ENCODE data around the gene PRKCE.
"Not testable (repeated sequence)": the region's sequence is repeated elsewhere in the genome, so short reads cannot be mapped to it uniquely, and the experiment has no call there.

Gene PRKCE

GRCh38 chr2:45700407-45701013, 49.0 kb downstream of the PRKCE start:
- no peak for DNase-seq

GRCh38 chr2:45705233-45705632, 53.8 kb downstream of the PRKCE start:
- no peak for DNase-seq

- no peak for DNase-seq
These were observed 54.6 kb downstream of the PRKCE start for GRCh38 chr2:45706033-45706432.

GRCh38 chr2:45707006-45707405, 55.5 kb downstream of the PRKCE start:
- no peak for DNase-seq

DNA sequence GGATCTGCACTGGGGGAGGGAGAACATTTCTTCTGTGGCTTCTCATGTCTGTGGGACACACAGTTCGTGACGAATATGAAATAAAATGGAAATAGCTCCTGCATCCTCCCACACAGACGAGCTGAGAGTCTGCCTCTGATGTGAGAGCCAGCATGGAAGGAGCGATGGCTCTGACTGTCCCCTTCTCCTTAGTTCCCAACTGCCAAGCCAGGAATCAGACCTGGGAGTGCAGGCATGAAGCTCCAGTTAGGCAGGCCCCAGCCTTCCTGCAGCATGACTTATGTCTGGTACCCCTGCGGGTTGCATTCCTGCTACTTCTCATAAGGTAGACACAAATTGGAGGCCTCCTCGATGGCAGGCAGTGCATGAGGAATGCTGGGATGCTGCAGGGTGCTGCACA, 56.2 kb downstream of the PRKCE start:
- DNase-seq: no peak

- no peak for DNase-seq
These were observed 57.0 kb downstream of the PRKCE start for GRCh38 chr2:45708501-45708900.

DNA sequence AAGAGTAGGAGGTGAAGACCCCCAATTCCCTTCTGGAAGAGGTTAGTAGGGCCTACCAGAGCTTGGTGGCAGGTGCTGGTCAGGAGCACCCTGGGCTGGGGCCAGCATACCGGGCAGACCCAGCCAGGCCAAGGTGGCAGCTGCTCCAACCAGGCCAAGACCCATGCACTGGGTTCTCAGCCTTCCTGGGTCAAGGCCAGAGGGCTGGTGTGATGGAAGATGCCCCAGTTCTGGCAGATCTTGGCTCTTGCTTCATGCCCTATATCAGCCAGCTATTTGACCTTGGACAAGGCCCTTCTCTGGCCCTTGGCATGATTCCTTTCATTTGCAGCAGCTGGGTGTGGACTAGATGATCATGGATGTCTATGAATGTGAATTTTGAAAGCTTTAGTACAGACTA, 57.7 kb downstream of the PRKCE start:
- no peak for DNase-seq

GRCh38 chr2:45710468-45710867, 59.0 kb downstream of the PRKCE start:
- DNase-seq: no peak

- no peak for DNase-seq
These were observed 59.7 kb downstream of the PRKCE start for GRCh38 chr2:45711224-45711623.

DNA sequence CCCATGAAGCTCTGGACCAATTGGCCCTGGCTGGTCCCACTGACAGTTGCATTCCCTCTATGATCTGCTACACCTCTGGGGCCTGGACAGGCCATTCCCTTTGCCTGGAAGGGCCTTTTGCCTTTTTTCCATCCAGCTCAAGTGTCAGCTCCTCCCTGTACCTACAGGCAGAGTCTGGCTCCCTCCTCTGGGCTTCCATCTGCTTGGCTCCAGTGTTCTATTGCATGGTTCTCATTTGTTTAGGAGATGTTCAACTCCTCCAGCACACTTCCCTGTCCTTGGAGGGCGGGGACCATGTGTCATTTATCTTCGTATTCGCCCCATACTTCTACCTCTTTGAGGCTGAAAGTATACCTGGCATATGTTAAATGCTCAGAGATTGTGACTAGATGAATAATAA, 61.1 kb downstream of the PRKCE start:
- DNase-seq: no peak

DNA sequence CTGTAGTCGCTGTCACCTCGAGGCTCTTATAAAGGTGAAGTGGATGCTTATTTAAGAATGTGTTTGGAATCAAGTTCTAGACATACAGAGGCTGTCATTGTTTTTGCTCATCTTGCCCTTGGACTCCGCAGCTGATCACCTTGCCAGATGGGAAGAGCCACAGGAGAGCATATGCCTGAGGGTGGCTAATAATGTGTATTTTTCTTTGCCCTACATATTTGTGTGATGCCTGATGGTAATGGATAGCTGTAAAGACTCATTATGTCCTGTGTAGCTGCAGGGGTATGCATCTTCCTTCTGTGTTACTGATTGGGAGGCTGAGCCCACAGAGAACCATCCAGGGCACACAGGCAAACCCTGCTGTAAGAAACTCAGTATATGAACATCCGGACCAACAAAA, 61.7 kb downstream of the PRKCE start:
- DNase-seq: no peak

GRCh38 chr2:45713591-45713990, 62.1 kb downstream of the PRKCE start:
- DNase-seq: no peak

DNA sequence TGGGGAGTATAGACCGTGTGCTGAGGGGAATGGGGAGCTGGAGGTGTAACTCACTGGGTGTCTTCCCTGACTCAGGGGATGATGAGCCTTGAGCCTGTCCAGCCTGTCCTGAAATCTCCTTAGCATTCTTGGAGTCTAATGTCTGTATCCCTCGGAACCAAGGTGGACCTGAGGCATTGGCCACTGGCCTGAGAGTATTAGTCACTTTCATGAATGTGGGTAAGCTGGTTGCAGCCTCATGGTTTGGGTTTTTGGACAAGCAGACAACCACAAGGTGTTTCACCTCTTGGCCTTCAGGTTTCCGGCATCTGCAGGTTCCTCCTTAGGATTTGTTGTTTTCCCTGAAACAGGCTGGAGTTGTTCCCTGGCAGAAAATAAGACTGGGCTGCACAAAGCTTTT, 63.2 kb downstream of the PRKCE start:
- DNase-seq: no peak

- DNase-seq: no peak
These were observed 64.3 kb downstream of the PRKCE start for GRCh38 chr2:45715601-45716379.

GRCh38 chr2:45716432-45716831, 65.0 kb downstream of the PRKCE start:
- DNase-seq: not testable (repeated sequence)

- no peak for DNase-seq
These were observed 65.4 kb downstream of the PRKCE start for GRCh38 chr2:45716915-45717314.

- DNase-seq: no peak
These were observed 68.7 kb downstream of the PRKCE start for GRCh38 chr2:45720210-45720609.

DNA sequence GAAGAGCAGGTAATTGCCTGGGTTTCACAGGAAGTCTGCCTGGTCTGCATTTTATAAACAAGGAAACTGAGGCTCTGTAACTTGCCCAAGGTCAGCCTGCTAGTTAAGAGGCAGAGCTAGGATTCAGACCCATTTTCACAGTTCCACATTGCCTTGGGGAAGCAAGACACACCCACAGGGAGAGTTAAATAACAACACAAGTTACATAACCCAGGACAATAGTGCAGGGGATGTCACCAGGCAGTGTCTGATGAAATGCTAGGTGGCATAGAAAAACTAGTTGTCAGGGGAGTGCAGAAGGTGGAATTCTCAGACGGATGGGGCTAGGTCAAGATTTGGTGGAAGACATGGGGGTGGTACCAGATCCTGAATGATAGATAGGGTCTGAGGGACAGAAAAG, 69.7 kb downstream of the PRKCE start:
- DNase-seq: no peak

DNA sequence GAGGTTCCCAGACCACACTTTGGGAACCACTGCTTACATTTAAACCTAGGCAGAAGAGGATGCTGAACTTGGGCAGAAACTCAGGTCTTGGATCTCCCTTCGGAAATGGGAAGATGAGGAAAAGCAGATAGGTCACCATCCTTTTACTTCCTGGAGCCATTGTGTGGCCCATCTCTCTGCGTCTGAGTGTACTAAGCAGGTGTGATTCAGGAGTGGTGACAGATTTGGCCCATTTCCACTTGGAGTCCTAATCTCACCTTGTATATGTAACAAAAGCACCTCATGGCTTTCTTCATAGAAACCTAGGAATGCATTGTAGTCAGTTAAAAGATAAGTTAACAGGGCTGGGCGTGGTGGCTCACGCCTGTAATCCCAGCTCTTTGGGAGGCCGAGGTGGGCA, 71.0 kb downstream of the PRKCE start:
- no peak for DNase-seq

GRCh38 chr2:45723857-45724256, 72.4 kb downstream of the PRKCE start:
- no peak for DNase-seq

DNA sequence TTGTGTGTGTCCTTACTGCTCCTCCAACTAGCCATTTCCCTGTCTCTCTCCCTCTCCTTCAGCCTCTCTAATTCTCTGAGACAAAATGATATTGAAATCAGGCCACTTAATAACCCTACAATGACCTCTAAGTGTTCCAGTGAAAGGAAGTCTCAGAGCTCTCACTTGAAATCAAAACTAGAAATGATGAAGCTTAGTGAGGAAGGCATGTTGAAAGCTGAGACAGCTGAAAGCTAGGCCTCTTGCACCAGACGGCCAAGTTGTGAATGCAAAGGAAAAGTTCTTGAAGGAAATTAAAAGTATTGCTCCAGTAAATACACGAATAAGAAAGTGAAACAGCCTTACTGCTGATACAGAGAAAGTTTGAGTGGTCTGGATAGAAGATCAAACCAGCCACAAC, 72.9 kb downstream of the PRKCE start:
- no peak for DNase-seq

DNA sequence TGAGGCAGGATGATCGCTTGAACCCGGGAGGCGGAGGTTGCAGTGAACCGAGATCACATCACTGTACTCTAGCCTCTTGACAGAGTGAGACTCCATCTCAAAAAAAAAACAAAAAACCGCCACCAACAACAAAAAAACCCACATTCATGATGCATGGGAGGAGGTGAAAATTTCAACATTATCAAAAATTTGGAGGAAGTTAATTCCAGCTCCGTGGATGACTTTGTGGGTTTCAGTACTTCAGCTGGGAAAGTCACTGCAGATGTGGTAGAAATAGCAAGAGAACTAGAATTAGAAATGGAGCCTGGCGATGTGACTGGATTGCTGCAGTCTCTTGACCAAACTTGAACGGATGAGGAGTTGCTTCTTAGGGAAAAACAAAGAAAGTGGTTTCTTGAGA, 74.3 kb downstream of the PRKCE start:
- no peak for DNase-seq

- no peak for DNase-seq
These were observed 74.7 kb downstream of the PRKCE start for GRCh38 chr2:45726188-45726587.

GRCh38 chr2:45728458-45728942, 77.0 kb downstream of the PRKCE start:
- no peak for DNase-seq
